MCF 10A (cell line): ENCODE results near the gene SPCS2. TPM values are rescaled to one million over a fixed set of nuclear protein-coding genes. Genes with fewer than 3 reads are reported as not detected.
"Not testable (repeated sequence)": the region's sequence is repeated elsewhere in the genome, so short reads cannot be mapped to it uniquely, and the experiment has no call there.

Source experiments
- BruUV-seq: library from RNA; stranded (reverse); fragments of 400-500 nt; replicated peaks from 2 replicates; lab custom pipeline; 2021; lab: Mats Ljungman, UMichigan
- CTCF ChIA-PET: fragments of 300-600 bp; sonication (Branson Sonifier 250); formaldehyde crosslinking; extraction: SDS; loops from one replicate; lab custom pipeline; 2021; ENCODE audit warnings: antibody characterized with exemption, inconsistent platforms; lab: Yijun Ruan, JAX
- POLR2A ChIA-PET: fragments of 300-600, 350-650 bp; sonication (Branson Sonifier 250); formaldehyde crosslinking; extraction: SDS; loops from one replicate; lab custom pipeline; 2020; ENCODE audit warnings: antibody characterized with exemption, inconsistent platforms; lab: Yijun Ruan, JAX
- DNase-seq: peaks from one replicate; pipeline ENCODE4 v3.0.0-alpha.2; 2018; ENCODE audit not compliant: unreplicated experiment
- H3K27ac Mint-ChIP-seq: one replicate; pipeline ENCODE4 v1.8.0; 2022; ENCODE audit warnings: mild to moderate bottlenecking, low read depth, mixed read lengths; ENCODE audit not compliant: unreplicated experiment
- H3K27me3 Mint-ChIP-seq: one replicate; pipeline ENCODE4 v1.8.0; 2022; ENCODE audit warnings: mixed read lengths; ENCODE audit not compliant: insufficient read depth, unreplicated experiment
- H3K36me3 Mint-ChIP-seq: one replicate; pipeline ENCODE4 v1.8.0; 2022; ENCODE audit warnings: mild to moderate bottlenecking, moderate library complexity, mixed read lengths; ENCODE audit not compliant: insufficient read depth, unreplicated experiment
- H3K4me1 Mint-ChIP-seq: one replicate; pipeline ENCODE4 v1.8.0; 2022; ENCODE audit warnings: mixed read lengths; ENCODE audit not compliant: insufficient read depth, unreplicated experiment
- H3K4me3 Mint-ChIP-seq: one replicate; pipeline ENCODE4 v1.8.0; 2022; ENCODE audit warnings: mild to moderate bottlenecking, moderate library complexity, mixed read lengths; ENCODE audit not compliant: unreplicated experiment
- H3K9me3 Mint-ChIP-seq: one replicate; pipeline ENCODE4 v1.8.0; 2022; ENCODE audit warnings: mixed read lengths; ENCODE audit not compliant: unreplicated experiment
- CTCF ChIP-seq: fragments of 200-600 bp; IDR thresholded peaks from one replicate; pipeline ENCODE4 v1.8.0; 2022; ENCODE audit warnings: antibody characterized with exemption, mild to moderate bottlenecking; ENCODE audit not compliant: unreplicated experiment
- intact Hi-C: fragments of 100-400 bp; cut with micrococcal nuclease; formaldehyde crosslinking; loops from 2 replicates; pipeline ENCODE4 v1.14.1; 2022
- total RNA-seq: library from RNA; stranded (reverse); gene quantifications from 2 replicates; pipeline ENCODE4 v1.2.3, GENCODE V29; 2022

SPCS2 gene
- total RNA-seq, 1 experiment from 2014 or later, result 198 TPM

GRCh38 chr11:75011357-75011756 lies 62.3 kb downstream of the SPCS2 start:
- TF ChIP-seq CTCF, result no peak
- CTCF ChIA-PET, result interaction anchor here (0.6 to 1.8 kb wide), 12 partner anchors 9 to 259 kb away, joined by 3 to 7 read pairs (median 3); no protein-coding TSS in a partner anchor
- no TSS peak for BruUV-seq

GRCh38 chr11:75011872-75012271 lies 62.8 kb downstream of the SPCS2 start:
- CTCF ChIA-PET, result interaction anchor here (0.6 to 1.8 kb wide), 8 partner anchors 10 to 258 kb away, joined by 3 to 7 read pairs (median 4); no protein-coding TSS in a partner anchor
- POLR2A ChIA-PET, result interaction anchor here (0.6 to 1.3 kb wide), 3 partner anchors 10 to 258 kb away, joined by 3 to 7 read pairs (median 3); partner anchors contain the start of gene NEU3
- no TSS peak for BruUV-seq

More at GRCh38 chr11:75011357-75011756, 62.3 kb downstream of the SPCS2 start:
- peaks cover 24% of the 10 kb centered on the region for H3K36me3 Mint-ChIP-seq
- intact Hi-C loops, result no loop called here
- DNase-seq, result no peak
- no peaks in the 10 kb centered on the region for H3K9me3 Mint-ChIP-seq
- no peak overlapping the region for H3K4me3 Mint-ChIP-seq
- H3K4me1 Mint-ChIP-seq, result no peaks in the 10 kb centered on the region
- H3K27me3 Mint-ChIP-seq, result no peaks in the 10 kb centered on the region
- POLR2A ChIA-PET, result interaction anchor here (0.6 to 1.3 kb wide), 2 partner anchors 10 to 23 kb away, joined by 3 to 7 read pairs; partner anchors contain the start of gene NEU3
- H3K27ac Mint-ChIP-seq, result no peak overlapping the region

GRCh38 chr11:75013051-75013450 lies 64.0 kb downstream of the SPCS2 start:
- Mint-ChIP-seq H3K27me3 (no peaks in the 10 kb centered on the region), H3K4me3 (no peak overlapping the region), H3K9me3 (no peaks in the 10 kb centered on the region), H3K27ac (no peak overlapping the region), H3K4me1 (no peaks in the 10 kb centered on the region), H3K36me3 (peaks cover 16% of the 10 kb centered on the region)
- DNase-seq, result no peak
- intact Hi-C loops, result no loop called here
- TF ChIP-seq CTCF, result no peak
- no TSS peak for BruUV-seq
- CTCF ChIA-PET, result interaction anchor here (0.6 to 1.1 kb wide), 5 partner anchors 9 to 236 kb away, joined by 3 to 6 read pairs (median 3); no protein-coding TSS in a partner anchor
- POLR2A ChIA-PET, result interaction anchor here (0.9 kb wide), 1 partner anchor 257 kb away, joined by 3 read pairs; no protein-coding TSS in a partner anchor

More at GRCh38 chr11:75011872-75012271, 62.8 kb downstream of the SPCS2 start:
- DNase-seq, result no peak
- TF ChIP-seq CTCF, result no peak
- Mint-ChIP-seq H3K4me1 (no peaks in the 10 kb centered on the region), H3K27me3 (no peaks in the 10 kb centered on the region), H3K9me3 (no peaks in the 10 kb centered on the region), H3K27ac (no peak overlapping the region), H3K4me3 (no peak overlapping the region), H3K36me3 (peaks cover 21% of the 10 kb centered on the region)
- intact Hi-C loops, result no loop called here

GRCh38 chr11:75014129-75014528 lies 65.1 kb downstream of the SPCS2 start:
- no peak overlapping the region for H3K4me3 Mint-ChIP-seq
- CTCF ChIA-PET, result interaction anchor here (0.7 to 1.3 kb wide), 8 partner anchors 8 to 1659 kb away, joined by 3 to 5 read pairs (median 3); no protein-coding TSS in a partner anchor
- peaks cover 11% of the 10 kb centered on the region for H3K36me3 Mint-ChIP-seq
- DNase-seq, result peak; percentile 49
- no TSS peak for BruUV-seq
- peaks cover 7% of the 10 kb centered on the region for H3K9me3 Mint-ChIP-seq
- no peaks in the 10 kb centered on the region for H3K27me3 Mint-ChIP-seq
- intact Hi-C loops, result no loop called here
- H3K27ac Mint-ChIP-seq, result no peak overlapping the region
- POLR2A ChIA-PET, result interaction anchor here (0.6 to 1.1 kb wide), 5 partner anchors 9 to 386 kb away, joined by 3 to 4 read pairs (median 4); partner anchors contain the start of genes NEU3, SPCS2 and XRRA1
- H3K4me1 Mint-ChIP-seq, result no peaks in the 10 kb centered on the region
- no peak for TF ChIP-seq CTCF

GRCh38 chr11:75019200-75019599 lies 70.1 kb downstream of the SPCS2 start:
- DNase-seq, intact Hi-C loops, H3K4me1 Mint-ChIP-seq, H3K36me3 Mint-ChIP-seq, BruUV-seq, H3K9me3 Mint-ChIP-seq, H3K27me3 Mint-ChIP-seq, H3K27ac Mint-ChIP-seq, POLR2A ChIA-PET, H3K4me3 Mint-ChIP-seq: not testable (repeated sequence)
- CTCF ChIA-PET, result interaction anchor here (6.6 kb wide), 1 partner anchor 229 kb away, joined by 89 read pairs; no protein-coding TSS in a partner anchor

- H3K27me3 Mint-ChIP-seq, H3K27ac Mint-ChIP-seq, H3K9me3 Mint-ChIP-seq, POLR2A ChIA-PET, intact Hi-C loops, H3K4me1 Mint-ChIP-seq, H3K4me3 Mint-ChIP-seq, BruUV-seq, DNase-seq, H3K36me3 Mint-ChIP-seq: not testable (repeated sequence)
- CTCF ChIA-PET, result interaction anchor here (0.5 to 6.6 kb wide), 4 partner anchors 12 to 887 kb away, joined by 3 to 89 read pairs (median 4); no protein-coding TSS in a partner anchor
Measured at GRCh38 chr11:75020328-75020727, 71.3 kb downstream of the SPCS2 start.
